Activated naive CD8-positive, alpha-beta T cell treated with anti-CD3 and anti-CD28 coated beads, Interleukin-2, amount 50 U/mL, for 24 hours (primary cell): Measurements from ENCODE around the gene SLC7A4.
A peak's percentile ranks its signal among the peaks of the same experiment; 100 is the strongest.
"Not testable (repeated sequence)": the region's sequence is repeated elsewhere in the genome, so short reads cannot be mapped to it uniquely, and the experiment has no call there.

Experiments
- ATAC-seq: fragments of 150-1000 bp; cut with Tn5 transposase; one replicate; pipeline ENCODE4 v1.10.0; 2021
- DNase-seq: peaks from one replicate; pipeline ENCODE4 v3.0.0; 2021
- H3K27ac Mint-ChIP-seq: one replicate; pipeline ENCODE4 v1.8.0; 2021; ENCODE audit warnings: mild to moderate bottlenecking, mixed read lengths
- H3K27me3 Mint-ChIP-seq: one replicate; pipeline ENCODE4 v1.8.0; 2021; ENCODE audit warnings: mixed read lengths
- H3K36me3 Mint-ChIP-seq: one replicate; pipeline ENCODE4 v1.8.0; 2021; ENCODE audit warnings: low read depth, mixed read lengths
- H3K4me1 Mint-ChIP-seq: one replicate; pipeline ENCODE4 v1.8.0; 2021; ENCODE audit warnings: mixed read lengths
- H3K4me3 Mint-ChIP-seq: one replicate; pipeline ENCODE4 v1.8.0; 2021; ENCODE audit warnings: mild to moderate bottlenecking, moderate library complexity, mixed read lengths
- H3K9me3 Mint-ChIP-seq: one replicate; pipeline ENCODE4 v1.8.0; 2021; ENCODE audit warnings: mixed read lengths

SLC7A4 gene

GRCh38 chr22:21022507-21022906 lies 9.9 kb downstream of the SLC7A4 start:
- H3K27ac Mint-ChIP-seq: no peak overlapping the region
- no peaks in the 10 kb centered on the region for H3K27me3 Mint-ChIP-seq
- H3K4me3 Mint-ChIP-seq: no peak overlapping the region
- peaks cover 8% of the 10 kb centered on the region for H3K4me1 Mint-ChIP-seq
- ATAC-seq (no peak), DNase-seq (no peak)
- no peaks in the 10 kb centered on the region for H3K36me3 Mint-ChIP-seq
- no peaks in the 10 kb centered on the region for H3K9me3 Mint-ChIP-seq

GRCh38 chr22:21020802-21021429 lies 11.4 kb downstream of the SLC7A4 start:
- Mint-ChIP-seq H3K27ac (no peak overlapping the region), H3K9me3 (no peaks in the 10 kb centered on the region), H3K4me3 (no peak overlapping the region), H3K36me3 (no peaks in the 10 kb centered on the region), H3K4me1 (peaks cover 8% of the 10 kb centered on the region), H3K27me3 (no peaks in the 10 kb centered on the region)
- ATAC-seq (peak; percentile 55), DNase-seq (peak; percentile 35)

GRCh38 chr22:21018314-21018713 lies 14.0 kb downstream of the SLC7A4 start:
- Mint-ChIP-seq H3K4me3 (no peak overlapping the region), H3K27ac (no peak overlapping the region), H3K4me1 (peaks cover 19% of the 10 kb centered on the region), H3K27me3 (no peaks in the 10 kb centered on the region), H3K36me3 (no peaks in the 10 kb centered on the region), H3K9me3 (no peaks in the 10 kb centered on the region)
- ATAC-seq (no peak), DNase-seq (no peak)

- H3K36me3 Mint-ChIP-seq: no peaks in the 10 kb centered on the region
- H3K4me3 Mint-ChIP-seq: no peak overlapping the region
- no peaks in the 10 kb centered on the region for H3K27me3 Mint-ChIP-seq
- peaks cover 21% of the 10 kb centered on the region for H3K4me1 Mint-ChIP-seq
- H3K9me3 Mint-ChIP-seq: no peaks in the 10 kb centered on the region
- no peak for DNase-seq
- ATAC-seq: no peak
- no peak overlapping the region for H3K27ac Mint-ChIP-seq
These were observed 15.5 kb downstream of the SLC7A4 start for GRCh38 chr22:21016644-21017420.

GRCh38 chr22:21015466-21016006 lies 16.8 kb downstream of the SLC7A4 start:
- H3K27ac Mint-ChIP-seq: no peak overlapping the region
- H3K9me3 Mint-ChIP-seq: no peaks in the 10 kb centered on the region
- no peaks in the 10 kb centered on the region for H3K36me3 Mint-ChIP-seq
- ATAC-seq (no peak), DNase-seq (no peak)
- peaks cover 21% of the 10 kb centered on the region for H3K4me1 Mint-ChIP-seq
- no peak overlapping the region for H3K4me3 Mint-ChIP-seq
- no peaks in the 10 kb centered on the region for H3K27me3 Mint-ChIP-seq

GRCh38 chr22:21014726-21015465 lies 17.5 kb downstream of the SLC7A4 start, which contains the start of gene P2RX6:
TSS of gene P2RX6 (plus strand) at chr22:21015165. CDS start at chr22:21015175, 10 bp downstream.
- H3K9me3 Mint-ChIP-seq: no peaks in the 10 kb centered on the region
- DNase-seq (no peak), ATAC-seq (no peak)
- H3K4me1 Mint-ChIP-seq: peaks cover 21% of the 10 kb centered on the region
- H3K27me3 Mint-ChIP-seq: no peaks in the 10 kb centered on the region
- H3K27ac Mint-ChIP-seq: peak within 1 kb of the TSS; percentile 85
- H3K36me3 Mint-ChIP-seq: no peaks in the 10 kb centered on the region
- peak within 1 kb of the TSS; percentile 86 for H3K4me3 Mint-ChIP-seq

- Mint-ChIP-seq H3K4me3 (peak overlapping the region; percentile 86), H3K36me3 (no peaks in the 10 kb centered on the region), H3K27ac (peak overlapping the region; percentile 85), H3K4me1 (peaks cover 21% of the 10 kb centered on the region), H3K9me3 (no peaks in the 10 kb centered on the region), H3K27me3 (no peaks in the 10 kb centered on the region)
- peak; percentile 95 for ATAC-seq
- peak; percentile 92 for DNase-seq
These were observed 18.1 kb downstream of the SLC7A4 start for GRCh38 chr22:21014202-21014725.

- ATAC-seq (no peak), DNase-seq (no peak)
- Mint-ChIP-seq H3K36me3 (no peaks in the 10 kb centered on the region), H3K4me1 (peaks cover 21% of the 10 kb centered on the region), H3K27me3 (no peaks in the 10 kb centered on the region), H3K4me3 (peak overlapping the region; percentile 86), H3K27ac (peak overlapping the region; percentile 85), H3K9me3 (no peaks in the 10 kb centered on the region)
These were observed 18.6 kb downstream of the SLC7A4 start for GRCh38 chr22:21013657-21014201.

- Mint-ChIP-seq H3K4me1 (peaks cover 21% of the 10 kb centered on the region), H3K27ac (no peak overlapping the region), H3K9me3 (no peaks in the 10 kb centered on the region), H3K4me3 (peak overlapping the region; percentile 86), H3K27me3 (no peaks in the 10 kb centered on the region), H3K36me3 (no peaks in the 10 kb centered on the region)
- ATAC-seq (no peak), DNase-seq (no peak)
These were observed 19.6 kb downstream of the SLC7A4 start for GRCh38 chr22:21012446-21013407.

- no peak overlapping the region for H3K27ac Mint-ChIP-seq
- DNase-seq (no peak), ATAC-seq (no peak)
- H3K36me3 Mint-ChIP-seq: no peaks in the 10 kb centered on the region
- no peaks in the 10 kb centered on the region for H3K9me3 Mint-ChIP-seq
- H3K4me3 Mint-ChIP-seq: no peak overlapping the region
- peaks cover 21% of the 10 kb centered on the region for H3K4me1 Mint-ChIP-seq
- no peaks in the 10 kb centered on the region for H3K27me3 Mint-ChIP-seq
These were observed 21.8 kb downstream of the SLC7A4 start for GRCh38 chr22:21010426-21011113.

- ATAC-seq (no peak), DNase-seq (no peak)
- Mint-ChIP-seq H3K36me3 (no peaks in the 10 kb centered on the region), H3K27me3 (no peaks in the 10 kb centered on the region), H3K4me3 (no peak overlapping the region), H3K4me1 (peaks cover 14% of the 10 kb centered on the region), H3K9me3 (no peaks in the 10 kb centered on the region), H3K27ac (no peak overlapping the region)
These were observed 22.5 kb downstream of the SLC7A4 start for GRCh38 chr22:21009638-21010425.

- not testable (repeated sequence) for DNase-seq, H3K27me3 Mint-ChIP-seq, H3K36me3 Mint-ChIP-seq
These were observed 23.2 kb downstream of the SLC7A4 start for GRCh38 chr22:21009208-21009607.

More at GRCh38 chr22:21009208-21009607, 23.2 kb downstream of the SLC7A4 start:
- not testable (repeated sequence) for H3K9me3 Mint-ChIP-seq, ATAC-seq, H3K4me1 Mint-ChIP-seq, H3K27ac Mint-ChIP-seq, H3K4me3 Mint-ChIP-seq
